ENCODE results near the gene POLR3F. TPM values are rescaled to one million over a fixed set of nuclear protein-coding genes. Genes with fewer than 3 reads are reported as not detected.
"Not testable (repeated sequence)": the region's sequence is repeated elsewhere in the genome, so short reads cannot be mapped to it uniquely, and the experiment has no call there.

Gene POLR3F
- total RNA-seq, 1 donor from 2014 or later: 7.7 TPM

- DNase-seq (ENCODE audit: missing footprints) (no peak), ATAC-seq (no peak)
- intact Hi-C loops (cut with DNase I): no loop called here
These were observed 30.4 kb downstream of the POLR3F start for GRCh38 chr20:18497603-18498002.

DNA sequence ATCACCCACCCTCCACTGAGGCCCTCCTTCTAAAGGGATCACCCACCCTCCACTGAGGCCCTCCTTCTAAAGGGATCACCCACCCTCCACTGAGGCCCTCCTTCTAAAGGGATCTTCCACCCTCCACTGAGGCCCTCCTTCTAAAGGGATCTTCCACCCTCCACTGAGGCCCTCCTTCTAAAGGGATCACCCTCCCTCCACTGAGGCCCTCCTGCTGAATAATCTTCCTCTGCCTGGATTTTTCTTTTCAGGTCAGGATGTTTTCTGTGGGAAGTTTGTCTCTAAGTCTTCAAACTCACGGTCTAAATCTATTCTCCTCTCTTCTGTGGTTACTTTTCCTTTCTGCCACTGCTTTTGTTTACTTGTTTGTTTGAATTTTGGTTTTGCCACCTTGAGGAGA is 34.5 kb downstream of the POLR3F start:
- DNase-seq (ENCODE audit: missing footprints); ATAC-seq; intact Hi-C loops (cut with DNase I): not testable (repeated sequence)

- intact Hi-C loops (cut with DNase I): loop anchor here (5.0 kb wide), 1 partner anchor 217 kb away; the partner anchor contains the start of gene ZNF133
- DNase-seq (ENCODE audit: missing footprints) (peak; percentile 67), ATAC-seq (no peak)
These were observed 37.4 kb downstream of the POLR3F start for GRCh38 chr20:18504479-18505060.

GRCh38 chr20:18506744-18507143 is 39.6 kb downstream of the POLR3F start:
- intact Hi-C loops (cut with DNase I): loop anchor here (2.0 to 5.0 kb wide), 3 partner anchors 40 to 219 kb away; partner anchors contain the start of genes DZANK1, POLR3F, SMIM26 and ZNF133
- DNase-seq (ENCODE audit: missing footprints) (no peak), ATAC-seq (no peak)

- DNase-seq (ENCODE audit: missing footprints) (peak; percentile 98), ATAC-seq (peak; percentile 99)
- intact Hi-C loops (cut with DNase I): loop anchor here (2.0 to 5.0 kb wide), 3 partner anchors 41 to 220 kb away; partner anchors contain the start of genes DZANK1, POLR3F, SMIM26 and ZNF133
These were observed 40.3 kb downstream of the POLR3F start, which contains the start of gene SEC23B for GRCh38 chr20:18507218-18508191. Gene SEC23B (plus strand): TSS chr20:18507940. CDS start chr20:18510836, 2,896 bp downstream.

GRCh38 chr20:18511571-18511970 is 44.4 kb downstream of the POLR3F start:
- DNase-seq (ENCODE audit: missing footprints) (no peak), ATAC-seq (no peak)
- intact Hi-C loops (cut with DNase I): no loop called here

DNA sequence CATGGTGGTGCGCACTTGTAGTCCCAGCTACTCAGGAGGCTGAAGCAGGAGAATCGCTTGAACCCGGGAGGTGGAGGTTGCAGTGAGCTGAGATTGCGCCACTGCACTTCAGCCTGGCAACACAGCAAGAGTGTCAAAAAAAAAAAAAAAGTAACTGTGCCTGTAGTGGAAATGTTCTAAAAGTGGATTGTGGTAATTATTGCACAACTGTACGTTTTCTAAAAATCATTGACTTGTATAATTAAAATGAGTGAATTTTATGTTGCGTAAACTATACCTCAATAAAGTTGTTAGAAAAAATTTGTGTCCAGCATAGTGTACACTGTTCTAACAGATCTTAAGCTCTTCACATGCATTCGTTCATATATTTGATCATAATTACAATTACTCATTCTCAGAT is 46.0 kb downstream of the POLR3F start:
- intact Hi-C loops (cut with DNase I): no loop called here
- no peak for DNase-seq (ENCODE audit: missing footprints)
- ATAC-seq: no peak

GRCh38 chr20:18514127-18514526 is 46.9 kb downstream of the POLR3F start:
- no peak for DNase-seq (ENCODE audit: missing footprints)
- ATAC-seq: no peak
- intact Hi-C loops (cut with DNase I): no loop called here

- intact Hi-C loops (cut with DNase I): no loop called here
- DNase-seq (ENCODE audit: missing footprints): no peak
- no peak for ATAC-seq
These were observed 48.8 kb downstream of the POLR3F start for GRCh38 chr20:18515973-18516372.

GRCh38 chr20:18522066-18522465 is 54.9 kb downstream of the POLR3F start:
- DNase-seq (ENCODE audit: missing footprints); ATAC-seq; intact Hi-C loops (cut with DNase I): not testable (repeated sequence)

- DNase-seq (ENCODE audit: missing footprints): no peak
- no peak for ATAC-seq
- intact Hi-C loops (cut with DNase I): no loop called here
These were observed 55.9 kb downstream of the POLR3F start for GRCh38 chr20:18523066-18523465.

GRCh38 chr20:18524646-18525045 is 57.5 kb downstream of the POLR3F start:
- intact Hi-C loops (cut with DNase I): no loop called here
- ATAC-seq (no peak), DNase-seq (ENCODE audit: missing footprints) (no peak)

DNA sequence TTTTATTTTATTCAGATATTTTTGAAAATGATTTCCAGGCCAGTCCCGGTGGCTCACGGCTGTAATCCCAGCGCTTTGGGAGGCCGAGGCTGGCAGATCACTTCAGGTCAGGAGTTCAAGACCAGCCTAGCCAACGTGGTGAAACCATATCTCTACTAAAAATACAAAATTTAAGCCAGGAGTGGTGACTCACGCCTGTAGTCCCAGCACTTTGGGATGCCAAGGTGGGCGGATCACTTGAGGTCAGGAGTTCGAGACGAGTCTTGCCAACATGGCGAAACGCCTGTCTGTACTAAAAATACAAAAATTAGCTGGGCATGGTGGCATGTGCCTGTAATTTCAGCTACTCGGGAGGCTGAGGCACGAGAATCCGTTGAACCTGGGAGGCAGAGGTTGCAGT is 59.6 kb downstream of the POLR3F start:
- intact Hi-C loops (cut with DNase I); DNase-seq (ENCODE audit: missing footprints); ATAC-seq: not testable (repeated sequence)

DNA sequence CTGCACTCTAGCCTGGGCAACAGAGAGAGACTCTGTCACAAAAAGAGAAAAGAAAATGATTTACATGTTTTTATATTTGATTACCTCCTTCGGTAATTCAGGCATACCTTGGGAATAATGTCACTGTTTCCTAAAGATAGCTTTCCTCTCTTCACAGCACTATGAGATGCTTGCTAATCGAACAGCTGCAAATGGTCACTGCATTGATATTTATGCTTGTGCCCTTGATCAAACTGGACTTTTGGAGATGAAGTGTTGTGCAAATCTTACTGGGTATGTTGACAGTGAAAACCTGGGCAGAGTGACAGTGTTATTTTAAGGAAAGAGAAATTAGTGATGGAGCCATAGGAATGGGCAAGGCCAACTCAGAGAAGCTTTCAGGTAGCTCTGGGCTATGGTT is 60.1 kb downstream of the POLR3F start:
- intact Hi-C loops (cut with DNase I): no loop called here
- DNase-seq (ENCODE audit: missing footprints) (no peak), ATAC-seq (no peak)

DNA sequence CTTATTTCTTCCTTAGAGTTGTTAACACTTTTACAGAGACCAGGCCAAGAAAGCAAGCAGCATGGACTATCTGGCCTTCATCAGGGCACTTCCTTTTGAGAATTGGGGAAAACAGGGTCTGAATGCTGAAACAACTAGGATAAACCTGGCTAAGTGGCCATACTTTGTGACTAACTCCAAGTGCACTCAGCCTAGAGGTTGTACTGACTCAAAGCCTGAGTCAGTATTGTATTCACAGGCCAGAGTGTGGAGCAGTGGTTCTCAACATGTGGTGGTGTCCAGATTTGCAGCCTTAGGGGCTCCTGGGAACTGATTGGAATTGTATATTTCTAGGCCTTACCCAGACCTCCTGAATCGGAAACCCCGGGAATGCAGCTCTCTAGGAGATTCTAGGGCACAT is 60.6 kb downstream of the POLR3F start:
- DNase-seq (ENCODE audit: missing footprints) (no peak), ATAC-seq (no peak)
- intact Hi-C loops (cut with DNase I): no loop called here

DNA sequence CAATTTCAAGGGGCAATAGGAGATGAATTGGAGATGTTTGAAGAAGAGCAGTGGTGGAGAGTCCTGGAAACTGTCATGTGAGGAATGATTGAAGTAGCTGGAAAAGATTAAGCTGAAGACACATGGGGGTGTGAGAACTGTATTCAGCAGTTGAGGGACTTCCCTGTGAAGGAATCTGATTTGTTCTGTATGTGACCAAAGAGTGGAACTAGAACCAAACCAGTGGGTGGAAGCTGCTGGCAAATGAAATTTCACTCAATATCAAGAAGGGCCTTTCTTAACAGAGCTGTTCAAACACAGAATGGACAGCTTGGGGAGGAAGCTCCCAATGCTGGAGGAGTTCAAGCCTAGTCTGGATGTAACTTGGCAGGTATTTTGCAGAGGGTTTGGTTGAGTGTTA is 61.9 kb downstream of the POLR3F start:
- DNase-seq (ENCODE audit: missing footprints) (no peak), ATAC-seq (no peak)
- intact Hi-C loops (cut with DNase I): no loop called here

DNA sequence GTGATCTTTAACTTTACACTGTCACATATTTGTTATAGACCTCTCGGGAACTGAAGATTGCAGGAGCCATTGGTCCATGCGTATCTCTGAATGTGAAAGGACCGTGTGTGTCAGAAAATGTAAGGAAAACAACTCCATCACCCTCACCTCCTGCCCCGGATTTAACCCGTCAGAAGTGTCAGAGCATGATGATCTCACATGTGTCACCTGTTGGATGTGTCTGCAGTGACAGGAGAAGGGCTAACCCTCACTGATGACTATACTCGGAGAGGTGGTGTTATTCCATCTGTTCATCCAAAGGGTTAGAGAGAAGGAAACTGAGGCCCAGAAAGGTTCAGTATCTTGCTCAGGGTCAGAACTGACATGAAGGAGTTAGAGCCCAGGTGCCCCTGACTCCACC is 65.4 kb downstream of the POLR3F start:
- intact Hi-C loops (cut with DNase I): no loop called here

DNA sequence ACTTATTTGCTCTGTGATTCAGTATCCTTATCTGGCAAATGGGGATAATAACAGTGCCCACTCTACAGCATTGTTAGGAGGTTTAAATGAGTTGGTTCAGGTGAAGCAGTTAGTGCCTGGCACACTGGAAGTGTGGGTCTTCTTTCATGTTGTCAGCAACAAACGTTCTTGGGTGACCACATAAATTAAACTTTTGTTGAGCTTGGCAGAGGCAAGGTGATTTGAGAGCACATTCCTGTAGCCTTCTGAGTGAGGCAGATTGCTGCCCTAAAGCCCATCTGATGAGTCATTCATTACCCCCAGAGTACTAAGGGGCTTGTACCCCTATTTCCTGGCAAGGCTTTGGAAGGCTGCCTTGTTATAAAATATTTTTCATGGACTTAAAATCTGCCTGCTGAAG is 66.3 kb downstream of the POLR3F start:
- ATAC-seq (no peak), DNase-seq (ENCODE audit: missing footprints) (no peak)
- intact Hi-C loops (cut with DNase I): no loop called here

More for the DNA sequence above, 65.4 kb downstream of the POLR3F start:
- DNase-seq (ENCODE audit: missing footprints) (no peak), ATAC-seq (no peak)

- no peak for DNase-seq (ENCODE audit: missing footprints)
- no peak for ATAC-seq
- intact Hi-C loops (cut with DNase I): no loop called here
These were observed 66.9 kb downstream of the POLR3F start for GRCh38 chr20:18533978-18534644.

Measured in Right ventricle myocardium inferior (tissue), 1 donor.